ENCODE data around the gene ZBTB32. TPM values are rescaled to one million over a fixed set of nuclear protein-coding genes. Genes with fewer than 3 reads are reported as not detected.

ZBTB32 gene
- total RNA-seq, 4 donors from 2014 or later: not detected

GRCh38 chr19:35729021-35729420 is 24.7 kb downstream of the ZBTB32 start:
- no peak for ATAC-seq
- peaks cover 4 to 96% of the 10 kb centered on the region in 2 donors for H3K36me3 ChIP-seq
- DNase-seq: no peak
- intact Hi-C loops (cut with DNase I; ENCODE audit: low total_unique reads): no loop called here
- no peaks in the 10 kb centered on the region for H3K9me3 ChIP-seq
- H3K4me1 ChIP-seq: no peaks in the 10 kb centered on the region
- in situ Hi-C loops (cut with MboI; ENCODE audit: low sequenced_read_pairs in 4 of 4): no loop called here
- H3K4me3 ChIP-seq: no peak overlapping the region
- TF ChIP-seq POLR2A (IDR thresholded peaks at IDR 0.05): no peak
- TF ChIP-seq, protein P1, sequence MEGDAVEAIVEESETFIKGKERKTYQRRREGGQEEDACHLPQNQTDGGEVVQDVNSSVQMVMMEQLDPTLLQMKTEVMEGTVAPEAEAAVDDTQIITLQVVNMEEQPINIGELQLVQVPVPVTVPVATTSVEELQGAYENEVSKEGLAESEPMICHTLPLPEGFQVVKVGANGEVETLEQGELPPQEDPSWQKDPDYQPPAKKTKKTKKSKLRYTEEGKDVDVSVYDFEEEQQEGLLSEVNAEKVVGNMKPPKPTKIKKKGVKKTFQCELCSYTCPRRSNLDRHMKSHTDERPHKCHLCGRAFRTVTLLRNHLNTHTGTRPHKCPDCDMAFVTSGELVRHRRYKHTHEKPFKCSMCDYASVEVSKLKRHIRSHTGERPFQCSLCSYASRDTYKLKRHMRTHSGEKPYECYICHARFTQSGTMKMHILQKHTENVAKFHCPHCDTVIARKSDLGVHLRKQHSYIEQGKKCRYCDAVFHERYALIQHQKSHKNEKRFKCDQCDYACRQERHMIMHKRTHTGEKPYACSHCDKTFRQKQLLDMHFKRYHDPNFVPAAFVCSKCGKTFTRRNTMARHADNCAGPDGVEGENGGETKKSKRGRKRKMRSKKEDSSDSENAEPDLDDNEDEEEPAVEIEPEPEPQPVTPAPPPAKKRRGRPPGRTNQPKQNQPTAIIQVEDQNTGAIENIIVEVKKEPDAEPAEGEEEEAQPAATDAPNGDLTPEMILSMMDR (IDR thresholded peaks at IDR 0.05 in 4 of 5, conservative IDR thresholded peaks at IDR 0.05 in 1 of 5): no peak
- H3K27ac ChIP-seq: no peak overlapping the region
- no peaks in the 10 kb centered on the region for H3K27me3 ChIP-seq

- H3K27ac ChIP-seq: no peak overlapping the region
- no peaks in the 10 kb centered on the region for H3K4me1 ChIP-seq
- intact Hi-C loops (cut with DNase I; ENCODE audit: low total_unique reads) (no loop called here), in situ Hi-C loops (cut with MboI; ENCODE audit: low sequenced_read_pairs in 4 of 4) (no loop called here)
- H3K9me3 ChIP-seq: no peaks in the 10 kb centered on the region
- no peak for DNase-seq
- no peaks in the 10 kb centered on the region for H3K27me3 ChIP-seq
- H3K36me3 ChIP-seq: peaks cover 4 to 96% of the 10 kb centered on the region in 2 donors
- H3K4me3 ChIP-seq: no peak overlapping the region
- no peak for ATAC-seq
- no peak for TF ChIP-seq POLR2A (IDR thresholded peaks at IDR 0.05)
- TF ChIP-seq, protein P1 (IDR thresholded peaks at IDR 0.05 in 4 of 5, conservative IDR thresholded peaks at IDR 0.05 in 1 of 5): no peak
Observed at GRCh38 chr19:35729763-35730162, 25.4 kb downstream of the ZBTB32 start.

DNA sequence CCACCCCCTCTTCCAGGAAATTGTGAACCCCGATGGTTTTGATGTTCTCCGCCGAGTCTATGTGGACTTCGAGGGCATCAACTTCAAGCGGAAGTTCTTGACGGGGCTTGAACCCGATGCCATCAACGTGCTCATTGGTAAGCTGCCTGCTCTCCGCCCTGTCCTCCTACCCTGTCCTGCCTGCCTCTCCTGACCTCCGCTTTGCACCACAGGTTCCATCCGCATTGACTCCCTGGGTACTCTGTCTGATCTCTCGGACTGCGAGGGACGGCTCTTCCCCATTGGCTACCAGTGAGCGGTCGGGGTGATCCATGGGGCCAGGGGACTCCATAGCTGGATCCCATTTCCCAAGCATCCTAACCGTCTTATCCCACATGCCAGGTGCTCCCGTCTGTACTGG is 26.0 kb downstream of the ZBTB32 start:
- Histone ChIP-seq H3K36me3 (peaks cover 4 to 96% of the 10 kb centered on the region in 2 donors), H3K4me3 (no peak overlapping the region), H3K4me1 (no peaks in the 10 kb centered on the region), H3K27me3 (no peaks in the 10 kb centered on the region), H3K27ac (no peak overlapping the region), H3K9me3 (no peaks in the 10 kb centered on the region)
- DNase-seq (no peak), ATAC-seq (no peak)
- TF ChIP-seq, protein P1 (IDR thresholded peaks at IDR 0.05 in 4 of 5, conservative IDR thresholded peaks at IDR 0.05 in 1 of 5): no peak
- no peak for TF ChIP-seq POLR2A (IDR thresholded peaks at IDR 0.05)
- intact Hi-C loops (cut with DNase I; ENCODE audit: low total_unique reads) (no loop called here), in situ Hi-C loops (cut with MboI; ENCODE audit: low sequenced_read_pairs in 4 of 4) (no loop called here)

DNA sequence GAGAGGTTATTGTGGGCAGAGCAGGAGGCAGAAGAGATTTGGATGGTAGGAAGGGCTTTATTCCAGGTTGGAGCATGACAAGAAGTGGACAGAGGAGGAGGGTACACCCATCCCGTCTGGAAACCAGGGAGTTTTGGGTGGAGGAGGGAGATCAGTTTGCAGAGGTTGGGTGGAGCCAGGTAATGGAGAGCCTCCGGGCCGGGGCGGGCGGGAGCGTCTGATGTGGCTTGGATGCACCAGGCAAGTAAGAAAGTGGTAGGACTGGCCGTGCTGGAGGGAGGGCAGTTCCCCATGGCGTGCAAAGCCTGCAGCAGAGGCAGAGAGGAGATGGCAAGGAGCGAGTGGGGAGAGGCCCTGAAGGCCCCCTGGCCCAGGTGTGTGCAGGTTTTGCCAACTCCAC is 27.0 kb downstream of the ZBTB32 start:
- no peaks in the 10 kb centered on the region for H3K9me3 ChIP-seq
- ATAC-seq (no peak), DNase-seq (no peak)
- peaks cover 0 to 96% of the 10 kb centered on the region in 2 donors for H3K36me3 ChIP-seq
- no peaks in the 10 kb centered on the region for H3K27me3 ChIP-seq
- H3K4me3 ChIP-seq: no peak overlapping the region
- in situ Hi-C loops (cut with MboI; ENCODE audit: low sequenced_read_pairs in 4 of 4) (no loop called here), intact Hi-C loops (cut with DNase I; ENCODE audit: low total_unique reads) (no loop called here)
- no peak overlapping the region for H3K27ac ChIP-seq
- TF ChIP-seq POLR2A (IDR thresholded peaks at IDR 0.05): no peak
- TF ChIP-seq, protein P1 (IDR thresholded peaks at IDR 0.05 in 4 of 5, conservative IDR thresholded peaks at IDR 0.05 in 1 of 5): no peak
- no peaks in the 10 kb centered on the region for H3K4me1 ChIP-seq

DNA sequence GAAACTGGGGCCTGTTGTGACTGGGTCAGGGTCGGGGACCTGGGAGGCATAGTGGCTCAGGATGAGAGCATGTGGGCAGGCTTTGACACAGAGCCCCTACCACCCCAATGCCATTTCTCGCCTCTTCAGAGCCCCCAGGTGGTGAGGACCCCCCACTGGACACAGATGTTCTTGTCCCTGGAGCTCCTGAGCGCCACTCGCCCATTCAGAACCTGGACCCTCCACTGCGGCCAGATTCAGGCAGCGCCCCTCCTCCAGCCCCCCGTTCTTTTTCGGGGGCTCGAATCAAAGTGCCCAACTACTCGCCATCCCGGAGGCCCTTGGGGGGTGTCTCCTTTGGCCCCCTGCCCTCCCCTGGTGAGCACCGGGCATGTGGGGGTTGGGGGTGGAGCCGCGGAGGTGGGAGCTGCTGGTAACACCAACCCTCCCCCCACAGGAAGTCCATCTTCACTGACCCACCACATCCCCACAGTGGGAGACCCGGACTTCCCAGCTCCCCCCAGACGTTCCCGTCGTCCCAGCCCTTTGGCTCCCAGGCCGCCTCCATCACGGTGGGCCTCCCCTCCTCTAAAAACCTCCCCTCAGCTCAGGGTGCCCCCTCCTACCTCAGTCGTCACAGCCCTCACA is 27.5 kb downstream of the ZBTB32 start:
- H3K36me3 ChIP-seq: peaks cover 0 to 97% of the 10 kb centered on the region in 2 donors
- no peaks in the 10 kb centered on the region for H3K9me3 ChIP-seq
- no peak for ATAC-seq
- DNase-seq: no peak
- no peaks in the 10 kb centered on the region for H3K27me3 ChIP-seq
- TF ChIP-seq, protein P1 (IDR thresholded peaks at IDR 0.05 in 4 of 5, conservative IDR thresholded peaks at IDR 0.05 in 1 of 5): no peak
- TF ChIP-seq POLR2A (IDR thresholded peaks at IDR 0.05): no peak
- H3K27ac ChIP-seq: no peak overlapping the region
- in situ Hi-C loops (cut with MboI; ENCODE audit: low sequenced_read_pairs in 4 of 4): no loop called here
- no peaks in the 10 kb centered on the region for H3K4me1 ChIP-seq
- intact Hi-C loops (cut with DNase I; ENCODE audit: low total_unique reads): no loop called here
- H3K4me3 ChIP-seq: no peak overlapping the region
